ENCODE measurements around the gene FIG4. TPM values are rescaled to one million over a fixed set of nuclear protein-coding genes. Genes with fewer than 3 reads are reported as not detected.

The FIG4 gene
- total RNA-seq, 1 experiment from 2014 or later = 10.9 TPM

- CTCF ChIA-PET = no interaction called here
- BruUV-seq (replicated peaks) = no TSS peak
Observed at GRCh38 chr6:109714166-109714565, 23.1 kb downstream of the FIG4 start.

GRCh38 chr6:109714611-109715010, 23.5 kb downstream of the FIG4 start:
- Histone ChIP-seq H3K4me1 (ENCODE audit: insufficient read depth, low read length, poor library complexity, severe bottlenecking) (peaks cover 3% of the 10 kb centered on the region), H3K36me3 (ENCODE audit: insufficient read depth, low read length, poor library complexity, severe bottlenecking) (no peaks in the 10 kb centered on the region), H3K9me3 (ENCODE audit: low read depth, low read length, poor library complexity, severe bottlenecking) (no peaks in the 10 kb centered on the region), H3K27me3 (replicated peaks; ENCODE audit: insufficient read depth, low read depth, low read length, poor library complexity) (no peaks in the 10 kb centered on the region), H3K27ac (ENCODE audit: low read depth, low read length, poor library complexity, severe bottlenecking) (no peak overlapping the region), H3K4me3 (ENCODE audit: low read depth, low read length, poor library complexity, severe bottlenecking) (no peak overlapping the region)
- no TSS peak for BruUV-seq (replicated peaks)
- TF ChIP-seq EZH2 (IDR thresholded peaks at IDR 0.05; ENCODE audit: borderline replicate concordance, low read depth, low read length, poor library complexity, severe bottlenecking) (no peak), CTCF (conservative IDR thresholded peaks at IDR 0.05; ENCODE audit: low read depth, low read length) (no peak)
- ChIA-PET CTCF (no interaction called here), POLR2A (ENCODE audit: low non-redundant PET) (no interaction called here)
- DNase-seq (ENCODE audit: low spot score) = no peak
- intact Hi-C loops (cut with micrococcal nuclease; ENCODE audit: unreplicated experiment) = no loop called here

More at GRCh38 chr6:109714166-109714565, 23.1 kb downstream of the FIG4 start:
- no peak for DNase-seq (ENCODE audit: low spot score)
- Histone ChIP-seq H3K9me3 (ENCODE audit: low read depth, low read length, poor library complexity, severe bottlenecking) (no peaks in the 10 kb centered on the region), H3K27me3 (replicated peaks; ENCODE audit: insufficient read depth, low read depth, low read length, poor library complexity) (no peaks in the 10 kb centered on the region), H3K4me1 (ENCODE audit: insufficient read depth, low read length, poor library complexity, severe bottlenecking) (peaks cover 3% of the 10 kb centered on the region), H3K36me3 (ENCODE audit: insufficient read depth, low read length, poor library complexity, severe bottlenecking) (no peaks in the 10 kb centered on the region), H3K27ac (ENCODE audit: low read depth, low read length, poor library complexity, severe bottlenecking) (no peak overlapping the region), H3K4me3 (ENCODE audit: low read depth, low read length, poor library complexity, severe bottlenecking) (no peak overlapping the region)
- intact Hi-C loops (cut with micrococcal nuclease; ENCODE audit: unreplicated experiment) = no loop called here
- TF ChIP-seq CTCF (conservative IDR thresholded peaks at IDR 0.05; ENCODE audit: low read depth, low read length) (no peak), EZH2 (IDR thresholded peaks at IDR 0.05; ENCODE audit: borderline replicate concordance, low read depth, low read length, poor library complexity, severe bottlenecking) (no peak)
- POLR2A ChIA-PET (ENCODE audit: low non-redundant PET) = no interaction called here

- no peak for TF ChIP-seq EZH2 (IDR thresholded peaks at IDR 0.05; ENCODE audit: borderline replicate concordance, low read depth, low read length, poor library complexity, severe bottlenecking)
- TF ChIP-seq CTCF (conservative IDR thresholded peaks at IDR 0.05; ENCODE audit: low read depth, low read length) = no peak
- intact Hi-C loops (cut with micrococcal nuclease; ENCODE audit: unreplicated experiment) = no loop called here
- Histone ChIP-seq H3K36me3 (ENCODE audit: insufficient read depth, low read length, poor library complexity, severe bottlenecking) (no peaks in the 10 kb centered on the region), H3K9me3 (ENCODE audit: low read depth, low read length, poor library complexity, severe bottlenecking) (no peaks in the 10 kb centered on the region), H3K4me3 (ENCODE audit: low read depth, low read length, poor library complexity, severe bottlenecking) (no peak overlapping the region), H3K27me3 (replicated peaks; ENCODE audit: insufficient read depth, low read depth, low read length, poor library complexity) (no peaks in the 10 kb centered on the region), H3K27ac (ENCODE audit: low read depth, low read length, poor library complexity, severe bottlenecking) (no peak overlapping the region), H3K4me1 (ENCODE audit: insufficient read depth, low read length, poor library complexity, severe bottlenecking) (peaks cover 3% of the 10 kb centered on the region)
- no peak for DNase-seq (ENCODE audit: low spot score)
- no TSS peak for BruUV-seq (replicated peaks)
- CTCF ChIA-PET = interaction anchor here (0.9 kb wide), 1 partner anchor 324 kb away, joined by 4 read pairs; no protein-coding TSS in a partner anchor
- POLR2A ChIA-PET (ENCODE audit: low non-redundant PET) = no interaction called here
Observed at GRCh38 chr6:109715616-109716015, 24.5 kb downstream of the FIG4 start.

All from A673 (cell line).